D721Med (cell line): ENCODE data around the gene ERMN.
"Not testable (repeated sequence)": the region's sequence is repeated elsewhere in the genome, so short reads cannot be mapped to it uniquely, and the experiment has no call there.

ENCODE experiments used
- DNase-seq: peaks from one replicate; pipeline ENCODE4 v3.0.0; 2011; ENCODE audit warnings: low spot score; ENCODE audit not compliant: insufficient read length
- FAIRE-seq: peaks from 2 replicates; lab custom pipeline; 2011; peaks lifted over from hg19 to GRCh38; lab: Jason Lieb, UNC
- CTCF ChIP-seq: IDR thresholded peaks from 2 replicates; pipeline ENCODE4 v1.5.1; 2012; ENCODE audit warnings: mild to moderate bottlenecking, control low read depth; ENCODE audit not compliant: insufficient read depth; ENCODE audit errors: missing control alignments

ERMN gene

GRCh38 chr2:157281316-157281715, 44.3 kb downstream of the ERMN start:
- no peak for TF ChIP-seq CTCF
- FAIRE-seq: no peak
- DNase-seq: no peak

DNA sequence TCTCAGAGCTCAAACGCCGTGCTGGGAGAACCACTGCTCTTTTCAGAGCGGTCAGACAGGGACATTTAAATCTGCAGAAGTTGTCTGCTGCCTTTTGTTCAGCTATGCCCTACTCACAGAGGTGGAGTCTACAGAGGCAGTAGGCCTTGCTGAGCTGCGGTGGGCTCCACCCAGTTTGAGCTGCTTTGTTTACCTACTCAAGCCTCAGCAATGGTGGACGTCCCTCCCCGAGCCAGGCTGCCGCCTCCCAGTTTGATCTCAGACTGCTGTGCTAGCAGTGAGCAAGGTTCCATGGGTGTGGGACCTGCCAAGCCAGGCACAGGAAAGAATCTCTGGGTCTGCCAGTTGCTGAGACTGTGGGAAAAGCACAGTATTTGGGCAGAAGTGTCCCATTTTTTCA, 46.3 kb downstream of the ERMN start:
- FAIRE-seq, DNase-seq: not testable (repeated sequence)

GRCh38 chr2:157271590-157272203, 53.9 kb downstream of the ERMN start:
- TF ChIP-seq CTCF: no peak
- DNase-seq: no peak
- FAIRE-seq: no peak

- no peak for TF ChIP-seq CTCF
- FAIRE-seq (no peak), DNase-seq (no peak)
These were observed 55.7 kb downstream of the ERMN start for GRCh38 chr2:157269922-157270321.

GRCh38 chr2:157269060-157269459, 56.6 kb downstream of the ERMN start:
- TF ChIP-seq CTCF: no peak
- FAIRE-seq (no peak), DNase-seq (no peak)
